SKM-1 (cell line): ENCODE data around the gene ZNF85.
"Not testable (repeated sequence)": the region's sequence is repeated elsewhere in the genome, so short reads cannot be mapped to it uniquely, and the experiment has no call there.

Experiments used
- DNase-seq: peaks from one replicate; lab custom pipeline; 2025; ENCODE audit not compliant: unreplicated experiment; lab: John Stamatoyannopoulos, UW

ZNF85 gene

GRCh38 chr19:20923077-20923871 is at the start of gene ZNF85:
Gene ZNF85 (plus strand): TSS chr19:20923251. CDS start chr19:20923401, 150 bp downstream.
- DNase-seq, result peak; percentile 2

- no peak for DNase-seq
Observed at GRCh38 chr19:20879501-20879900, 43.5 kb upstream of the ZNF85 start.

- no peak for DNase-seq
Observed at GRCh38 chr19:20912973-20913372, 10.1 kb upstream of the ZNF85 start.

- no peak for DNase-seq
Observed at GRCh38 chr19:20925481-20925880, 2.4 kb downstream of the ZNF85 start.

- DNase-seq, result no peak
Observed at GRCh38 chr19:20926796-20927195, 3.7 kb downstream of the ZNF85 start.

- DNase-seq, result no peak
Observed at GRCh38 chr19:20928371-20928770, 5.3 kb downstream of the ZNF85 start.

- not testable (repeated sequence) for DNase-seq
Observed at GRCh38 chr19:20936322-20936947, 13.4 kb downstream of the ZNF85 start.

- DNase-seq, result not testable (repeated sequence)
Observed at GRCh38 chr19:20952561-20953095, 29.6 kb downstream of the ZNF85 start.

GRCh38 chr19:20964798-20965197 is 41.7 kb downstream of the ZNF85 start:
- no peak for DNase-seq

- no peak for DNase-seq
Observed at GRCh38 chr19:20968092-20968491, 45.0 kb downstream of the ZNF85 start.

- no peak for DNase-seq
Observed at GRCh38 chr19:20969498-20969897, 46.4 kb downstream of the ZNF85 start.

GRCh38 chr19:20969898-20970297 is 46.8 kb downstream of the ZNF85 start:
- DNase-seq, result no peak

GRCh38 chr19:20992788-20993187 is 69.7 kb downstream of the ZNF85 start:
- DNase-seq, result not testable (repeated sequence)

- no peak for DNase-seq
Observed at GRCh38 chr19:20999731-21000352, 76.8 kb downstream of the ZNF85 start.
